Measurements from ENCODE around the gene CWC15. TPM values are rescaled to one million over a fixed set of nuclear protein-coding genes. Genes with fewer than 3 reads are reported as not detected.
"Not testable (repeated sequence)": the region's sequence is repeated elsewhere in the genome, so short reads cannot be mapped to it uniquely, and the experiment has no call there.

Gene CWC15
- polyA plus RNA-seq, 3 donors, result 29.3 to 56.3 (median 35.3) TPM

DNA sequence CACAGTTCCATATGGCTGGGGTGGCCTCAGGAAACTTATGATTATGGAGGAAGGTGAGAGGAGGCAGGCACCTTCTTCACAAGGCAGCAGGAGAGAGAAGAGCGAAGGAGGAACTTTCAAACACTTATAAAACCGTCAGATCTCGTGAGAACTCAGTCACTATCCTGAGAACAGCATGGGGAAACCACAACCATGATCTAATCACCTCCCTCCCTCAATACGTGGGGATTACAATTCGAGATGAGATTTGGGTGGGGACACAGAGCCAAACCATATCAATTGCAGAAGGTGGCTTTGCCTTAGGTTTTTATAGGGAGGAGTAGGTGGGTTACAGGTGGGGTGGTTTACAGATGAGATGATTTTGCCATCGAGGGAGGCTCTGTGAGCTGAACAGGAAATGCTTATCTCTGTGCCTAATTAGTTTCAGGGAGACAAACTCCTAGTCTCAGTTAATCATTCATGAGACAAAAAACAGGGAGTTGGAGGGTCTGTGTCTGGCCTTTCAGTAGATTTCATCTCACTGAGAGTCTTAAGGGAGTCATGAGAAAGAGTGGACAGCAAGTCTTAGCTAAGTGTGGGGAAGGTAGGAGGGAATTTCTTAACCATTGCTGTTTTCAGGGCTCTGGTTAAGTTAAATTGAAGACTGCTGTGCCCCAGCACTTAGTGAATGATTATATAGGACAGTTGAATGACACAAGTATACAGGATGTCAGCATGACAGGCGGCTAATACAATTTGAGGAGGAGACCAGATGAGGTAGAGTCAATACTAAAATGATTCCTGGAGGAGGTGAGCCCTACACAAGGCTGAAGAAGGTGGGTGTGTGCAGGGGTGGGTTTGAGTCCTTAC lies 47.7 kb downstream of the CWC15 start:
- 50 to 54% (median 52%) methylated on average over 7 of the region's 7 CpGs for WGBS, 3 donors
- H3K27ac ChIP-seq (ENCODE audit: low read depth, low read length), result no peak overlapping the region

DNA sequence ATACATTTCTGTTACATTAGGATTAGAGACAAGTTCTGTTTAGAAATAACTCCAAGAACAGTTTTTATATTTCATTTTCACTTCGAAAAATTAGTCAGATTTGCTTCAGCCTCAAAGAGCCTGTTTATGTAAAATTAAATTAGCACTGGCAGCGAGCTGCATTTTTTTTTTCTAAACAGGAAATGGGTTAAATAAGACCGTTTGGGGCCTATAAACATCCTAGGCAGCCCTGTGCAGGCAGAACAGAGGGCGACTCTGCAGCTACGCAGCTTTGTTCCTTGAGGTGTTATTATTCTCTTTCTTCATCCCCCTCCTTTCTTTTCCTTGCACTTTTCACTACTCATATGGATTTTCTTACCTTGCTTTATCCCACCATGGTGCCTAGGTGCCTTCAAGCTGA lies 48.7 kb downstream of the CWC15 start:
- WGBS, 3 donors, result 37 to 64% (median 38%) methylated on average over 5 of the region's 5 CpGs

DNA sequence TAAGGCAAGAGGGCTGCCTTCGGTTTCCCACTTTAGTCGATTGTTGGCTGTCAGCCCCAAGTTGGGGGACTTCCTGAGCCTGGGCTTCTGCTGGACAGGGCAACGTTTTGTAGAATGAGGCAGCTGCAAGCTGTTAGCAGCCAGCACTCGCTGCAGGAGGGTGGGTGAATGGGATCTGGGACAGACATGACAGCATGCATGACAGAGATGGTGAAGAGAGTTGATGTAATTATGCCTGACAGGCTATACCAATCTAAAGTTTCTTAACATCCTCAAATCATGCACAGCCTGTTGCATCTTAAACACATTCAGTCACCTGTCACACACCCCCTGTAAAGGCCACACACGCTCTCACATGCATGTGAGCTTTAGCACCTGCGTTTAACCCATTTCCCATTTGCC lies 49.2 kb downstream of the CWC15 start:
- WGBS, 3 donors, result 49 to 65% (median 57%) methylated on average over 6 of the region's 6 CpGs
- H3K27ac ChIP-seq (ENCODE audit: low read depth, low read length), result no peak overlapping the region

More for the DNA sequence above, 48.7 kb downstream of the CWC15 start:
- no peak overlapping the region for H3K27ac ChIP-seq (ENCODE audit: low read depth, low read length)

DNA sequence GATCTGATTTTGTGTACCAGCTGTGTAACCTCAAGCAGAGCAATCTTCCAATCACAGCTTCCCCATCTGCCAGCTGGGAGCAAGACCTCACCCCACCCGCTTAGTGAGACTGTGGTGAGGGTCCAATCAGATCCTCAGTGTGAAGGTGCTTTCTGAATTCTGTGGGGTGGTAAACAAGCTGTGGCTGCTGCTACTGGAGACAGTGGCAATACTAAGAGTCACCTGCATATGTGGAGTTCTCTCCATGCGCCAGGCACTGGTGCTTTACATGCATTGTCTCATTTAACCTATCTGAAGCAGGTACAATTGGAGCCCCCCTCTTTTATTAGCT lies 50.4 kb downstream of the CWC15 start:
- H3K27ac ChIP-seq (ENCODE audit: low read depth, low read length), result no peak overlapping the region
- 86 to 93% (median 92%) methylated on average over 2 of the region's 2 CpGs for WGBS, 3 donors

DNA sequence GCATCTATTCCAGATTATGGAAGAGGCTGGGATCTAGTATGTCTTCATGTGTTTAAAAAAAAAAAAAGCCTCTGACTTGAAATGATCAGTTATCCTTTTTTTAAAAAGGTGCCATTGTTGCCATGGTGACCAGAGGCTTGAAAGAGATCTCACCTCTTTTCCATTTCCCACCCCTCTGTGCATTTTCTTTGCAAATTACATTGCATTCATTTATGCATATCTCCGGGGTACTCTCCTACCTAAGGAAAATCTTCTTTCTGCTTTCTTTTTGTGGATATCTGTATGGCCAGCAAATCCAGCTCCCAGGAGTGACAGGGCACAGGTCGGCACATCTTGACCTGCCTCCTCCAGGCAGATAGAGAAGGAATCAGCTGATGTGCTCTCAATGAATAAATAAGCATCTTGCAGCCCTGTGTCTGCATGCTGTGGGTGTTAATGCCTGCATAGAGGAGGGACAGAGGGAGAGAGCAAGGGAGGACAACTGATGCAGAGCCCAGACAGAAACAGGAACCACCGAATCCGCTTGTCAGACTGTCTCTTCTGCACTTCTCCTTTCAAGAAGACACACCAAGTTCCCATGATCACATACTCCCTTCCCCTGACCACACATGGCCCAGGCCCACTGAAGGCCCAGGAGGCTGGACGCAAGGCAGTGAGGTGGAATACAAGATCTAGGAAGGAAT lies 50.9 kb downstream of the CWC15 start:
- no peak overlapping the region for H3K27ac ChIP-seq (ENCODE audit: low read depth, low read length)
- WGBS, 3 donors, result 63 to 68% (median 67%) methylated on average over 5 of the region's 5 CpGs

DNA sequence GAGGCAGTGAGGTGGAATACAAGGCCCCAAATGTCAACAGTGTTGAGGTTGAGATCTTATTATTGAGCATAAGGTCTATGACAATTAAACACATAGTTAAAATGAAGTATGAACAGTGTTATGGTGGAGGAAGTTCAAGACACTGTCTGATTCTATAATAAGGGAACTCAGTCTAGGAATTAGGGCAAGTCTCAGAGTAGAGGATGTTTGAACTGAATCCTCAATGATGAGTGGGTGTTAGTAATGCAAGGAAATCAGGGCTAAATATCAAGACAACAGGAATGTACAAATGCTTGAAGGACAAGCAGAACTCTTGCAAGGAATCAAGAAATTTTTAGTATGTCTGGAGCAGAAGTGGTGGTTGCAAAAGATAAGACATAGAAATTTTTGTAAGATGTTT lies 53.0 kb downstream of the CWC15 start:
- no peak overlapping the region for H3K27ac ChIP-seq (ENCODE audit: low read depth, low read length)

DNA sequence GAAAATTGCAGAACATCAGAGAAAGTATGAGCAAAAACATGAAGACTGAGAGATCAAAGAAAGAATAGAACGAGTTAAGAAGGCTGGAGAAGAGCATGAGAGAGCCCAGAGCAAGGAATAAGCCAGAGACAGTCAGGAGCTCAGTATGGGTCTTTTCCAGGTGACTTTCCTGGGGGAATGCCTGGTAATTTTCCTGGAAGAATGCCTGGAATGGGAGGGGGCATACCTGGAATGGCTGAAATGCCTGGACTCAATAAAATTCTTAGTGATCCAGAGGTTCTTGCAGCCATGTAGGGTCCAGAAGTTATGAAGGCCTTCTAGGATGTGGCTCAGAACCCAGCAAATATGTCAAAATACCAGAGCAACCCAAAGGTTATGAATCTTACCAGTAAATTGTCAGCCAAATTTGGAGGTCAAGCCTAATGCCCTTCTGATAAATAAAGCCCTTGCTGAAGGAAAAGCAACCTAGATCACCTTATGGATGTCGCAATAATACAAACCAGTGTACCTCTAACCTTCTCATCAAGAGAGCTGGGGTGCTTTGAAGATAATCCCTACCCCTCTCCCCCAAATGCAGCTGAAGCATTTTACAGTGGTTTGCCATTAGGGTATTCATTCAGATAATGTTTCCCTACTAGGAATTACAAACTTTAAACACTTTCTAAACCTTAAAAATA lies 59.5 kb downstream of the CWC15 start:
- H3K27ac ChIP-seq (ENCODE audit: low read depth, low read length), result not testable (repeated sequence)
- WGBS, 3 donors, result 96 to 100% (median 96%) methylated on average over 2 of the region's 2 CpGs

DNA sequence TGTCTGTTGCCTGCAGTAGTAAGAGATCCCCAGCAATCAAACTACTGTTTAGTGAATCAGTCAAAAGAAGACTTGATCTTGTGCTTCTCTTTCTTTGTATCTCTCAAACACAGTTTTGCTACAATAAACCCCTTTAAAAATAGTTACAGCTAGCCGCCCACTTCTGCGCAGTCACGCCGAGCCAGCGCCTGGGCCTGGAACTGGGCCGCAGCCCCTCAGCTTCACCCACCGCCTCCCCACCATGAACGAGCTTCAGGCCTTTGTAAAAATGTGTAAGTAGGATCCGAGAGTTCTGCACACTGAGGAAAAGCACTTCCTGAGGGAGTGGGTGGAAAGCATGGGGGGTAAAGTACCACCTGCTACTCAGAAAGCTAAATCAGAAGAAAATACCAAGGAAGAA lies 60.5 kb downstream of the CWC15 start:
- 95 to 97% (median 96%) methylated on average over 9 of the region's 9 CpGs for WGBS, 3 donors
- no peak overlapping the region for H3K27ac ChIP-seq (ENCODE audit: low read depth, low read length)

Other genes with a start within 250 kb of the CWC15 start
- gene AMOTL1, start 205.2 kb downstream of the CWC15 start, polyA plus RNA-seq, result 10 to 100 TPM in 2 of 3 donors, 1 to 10 TPM in 1; 6.7 to 13.0 (median 10.8) TPM
- gene KDM4D, start 153 bp upstream of the CWC15 start, polyA plus RNA-seq, result under 1 TPM; 0.20 to 0.65 (median 0.34) TPM
- not detected for gene KDM4E, start 51.7 kb upstream of the CWC15 start, polyA plus RNA-seq
- not detected for gene KDM4F, start 75.9 kb upstream of the CWC15 start, polyA plus RNA-seq
- 10 to 100 TPM; 23.6 to 53.1 (median 25.6) TPM for gene SRSF8, start 93.4 kb upstream of the CWC15 start, polyA plus RNA-seq
- gene ENDOD1, start 116.3 kb upstream of the CWC15 start, polyA plus RNA-seq, result 10 to 100 TPM in 1 of 3 donors, 1 to 10 TPM in 2; 4.5 to 10.9 (median 6.3) TPM